IPS-15b (cell line): Measurements from ENCODE around the gene SSTR1.

ENCODE experiments used
- H3K27me3 ChIP-seq: one replicate; pipeline ENCODE4 v1.6.1; 2013; ENCODE audit warnings: low read length; ENCODE audit not compliant: control insufficient read depth, insufficient read depth
- H3K36me3 ChIP-seq: one replicate; pipeline ENCODE4 v1.6.1; 2013; ENCODE audit warnings: low read length; ENCODE audit not compliant: control insufficient read depth, insufficient read depth
- H3K4me1 ChIP-seq: one replicate; pipeline ENCODE4 v1.6.1; 2013; ENCODE audit warnings: mild to moderate bottlenecking, low read length; ENCODE audit not compliant: control insufficient read depth, insufficient read depth
- H3K4me3 ChIP-seq: one replicate; pipeline ENCODE4 v1.5.1; 2013; ENCODE audit warnings: low read depth, low read length
- H3K9ac ChIP-seq: one replicate; pipeline ENCODE4 v1.6.1; 2013; ENCODE audit warnings: low read depth, mild to moderate bottlenecking, low read length
- H3K9me3 ChIP-seq: one replicate; pipeline ENCODE4 v1.6.1; 2013; ENCODE audit warnings: mild to moderate bottlenecking, low read length; ENCODE audit not compliant: control insufficient read depth, insufficient read depth

The SSTR1 gene

GRCh38 chr14:38248321-38249028, 40.8 kb downstream of the SSTR1 start:
- Histone ChIP-seq H3K4me3 (no peak overlapping the region), H3K27me3 (peaks cover 69% of the 10 kb centered on the region), H3K36me3 (no peaks in the 10 kb centered on the region), H3K4me1 (no peaks in the 10 kb centered on the region), H3K9me3 (no peaks in the 10 kb centered on the region), H3K9ac (no peak overlapping the region)

- Histone ChIP-seq H3K9me3 (no peaks in the 10 kb centered on the region), H3K9ac (no peak overlapping the region)
Observed at GRCh38 chr14:38250331-38250730, 42.6 kb downstream of the SSTR1 start.

GRCh38 chr14:38252066-38252710, 44.5 kb downstream of the SSTR1 start:
- Histone ChIP-seq H3K4me3 (no peak overlapping the region), H3K36me3 (no peaks in the 10 kb centered on the region), H3K9me3 (no peaks in the 10 kb centered on the region), H3K27me3 (peaks cover 78% of the 10 kb centered on the region), H3K9ac (no peak overlapping the region), H3K4me1 (peaks cover 3% of the 10 kb centered on the region)

More at GRCh38 chr14:38250331-38250730, 42.6 kb downstream of the SSTR1 start:
- Histone ChIP-seq H3K4me3 (no peak overlapping the region), H3K36me3 (no peaks in the 10 kb centered on the region), H3K4me1 (peaks cover 3% of the 10 kb centered on the region), H3K27me3 (peaks cover 74% of the 10 kb centered on the region)

GRCh38 chr14:38253676-38254075, 46.0 kb downstream of the SSTR1 start:
- no peaks in the 10 kb centered on the region for H3K36me3 ChIP-seq
- peaks cover 82% of the 10 kb centered on the region for H3K27me3 ChIP-seq
- H3K9me3 ChIP-seq = no peaks in the 10 kb centered on the region
- no peak overlapping the region for H3K9ac ChIP-seq
- H3K4me1 ChIP-seq = peaks cover 3% of the 10 kb centered on the region
- no peak overlapping the region for H3K4me3 ChIP-seq

- Histone ChIP-seq H3K9ac (no peak overlapping the region), H3K9me3 (no peaks in the 10 kb centered on the region), H3K36me3 (no peaks in the 10 kb centered on the region), H3K27me3 (peaks cover 79% of the 10 kb centered on the region), H3K4me3 (peak overlapping the region; percentile 61), H3K4me1 (peaks cover 3% of the 10 kb centered on the region)
Observed at GRCh38 chr14:38254571-38255407, 47.1 kb downstream of the SSTR1 start.

- Histone ChIP-seq H3K27me3 (peaks cover 78% of the 10 kb centered on the region), H3K9me3 (no peaks in the 10 kb centered on the region), H3K4me1 (peaks cover 3% of the 10 kb centered on the region), H3K4me3 (peak overlapping the region; percentile 61), H3K36me3 (no peaks in the 10 kb centered on the region), H3K9ac (no peak overlapping the region)
Observed at GRCh38 chr14:38255408-38255672, 47.6 kb downstream of the SSTR1 start.

- Histone ChIP-seq H3K4me3 (peak within 1 kb of the TSS; percentile 61), H3K4me1 (peaks cover 3% of the 10 kb centered on the region), H3K36me3 (no peaks in the 10 kb centered on the region), H3K9me3 (no peaks in the 10 kb centered on the region), H3K9ac (no peak within 1 kb of the TSS), H3K27me3 (peaks cover 78% of the 10 kb centered on the region)
Observed at GRCh38 chr14:38255673-38256532, 48.2 kb downstream of the SSTR1 start, which contains the start of gene CLEC14A. TSS of gene CLEC14A (minus strand) at chr14:38256093. CDS start at chr14:38256022, 71 bp downstream.

GRCh38 chr14:38256533-38256840, 48.8 kb downstream of the SSTR1 start:
- Histone ChIP-seq H3K4me3 (peak overlapping the region; percentile 61), H3K27me3 (peaks cover 76% of the 10 kb centered on the region), H3K36me3 (no peaks in the 10 kb centered on the region), H3K4me1 (peaks cover 3% of the 10 kb centered on the region), H3K9ac (no peak overlapping the region), H3K9me3 (no peaks in the 10 kb centered on the region)

- Histone ChIP-seq H3K36me3 (no peaks in the 10 kb centered on the region), H3K4me1 (peaks cover 3% of the 10 kb centered on the region), H3K9me3 (no peaks in the 10 kb centered on the region), H3K27me3 (peaks cover 72% of the 10 kb centered on the region), H3K4me3 (no peak overlapping the region), H3K9ac (no peak overlapping the region)
Observed at GRCh38 chr14:38257507-38257906, 49.8 kb downstream of the SSTR1 start.

- Histone ChIP-seq H3K4me1 (no peaks in the 10 kb centered on the region), H3K9me3 (no peaks in the 10 kb centered on the region), H3K36me3 (no peaks in the 10 kb centered on the region), H3K9ac (no peak overlapping the region), H3K4me3 (no peak overlapping the region), H3K27me3 (peaks cover 38% of the 10 kb centered on the region)
Observed at GRCh38 chr14:38261620-38262019, 53.9 kb downstream of the SSTR1 start.
